Measurements from ENCODE around the gene MRPS24.

GRCh38 chr7:43838201-43838658 lies 31.1 kb downstream of the MRPS24 start:
- TF ChIP-seq CTCF (conservative IDR thresholded peaks at IDR 0.05; ENCODE audit: low read depth, low read length) (no peak), EZH2 (IDR thresholded peaks at IDR 0.05; ENCODE audit: borderline replicate concordance, low read depth, low read length, poor library complexity, severe bottlenecking) (no peak)

Data from A673 (cell line).